GM18505 (cell line): ENCODE data around the gene FAM170B.

Experiments
- ATAC-seq: cut with Tn5 transposase; IDR thresholded peaks from one replicate; pipeline ENCODE4 v1.9.1; 2021; ENCODE audit not compliant: unreplicated experiment
- POLR2A ChIP-seq: IDR thresholded peaks from 4 replicates; pipeline ENCODE4 v1.6.1; 2011; ENCODE audit warnings: borderline replicate concordance; ENCODE audit not compliant: insufficient read depth, insufficient read length; ENCODE audit errors: extremely low read depth

Gene FAM170B

GRCh38 chr10:49081547-49082275 is 52.1 kb downstream of the FAM170B start:
- no peak for TF ChIP-seq POLR2A
- ATAC-seq = no peak
